ENCODE measurements around the gene CHRD.
A peak's percentile ranks its signal among the peaks of the same experiment; 100 is the strongest.

CHRD gene

DNA sequence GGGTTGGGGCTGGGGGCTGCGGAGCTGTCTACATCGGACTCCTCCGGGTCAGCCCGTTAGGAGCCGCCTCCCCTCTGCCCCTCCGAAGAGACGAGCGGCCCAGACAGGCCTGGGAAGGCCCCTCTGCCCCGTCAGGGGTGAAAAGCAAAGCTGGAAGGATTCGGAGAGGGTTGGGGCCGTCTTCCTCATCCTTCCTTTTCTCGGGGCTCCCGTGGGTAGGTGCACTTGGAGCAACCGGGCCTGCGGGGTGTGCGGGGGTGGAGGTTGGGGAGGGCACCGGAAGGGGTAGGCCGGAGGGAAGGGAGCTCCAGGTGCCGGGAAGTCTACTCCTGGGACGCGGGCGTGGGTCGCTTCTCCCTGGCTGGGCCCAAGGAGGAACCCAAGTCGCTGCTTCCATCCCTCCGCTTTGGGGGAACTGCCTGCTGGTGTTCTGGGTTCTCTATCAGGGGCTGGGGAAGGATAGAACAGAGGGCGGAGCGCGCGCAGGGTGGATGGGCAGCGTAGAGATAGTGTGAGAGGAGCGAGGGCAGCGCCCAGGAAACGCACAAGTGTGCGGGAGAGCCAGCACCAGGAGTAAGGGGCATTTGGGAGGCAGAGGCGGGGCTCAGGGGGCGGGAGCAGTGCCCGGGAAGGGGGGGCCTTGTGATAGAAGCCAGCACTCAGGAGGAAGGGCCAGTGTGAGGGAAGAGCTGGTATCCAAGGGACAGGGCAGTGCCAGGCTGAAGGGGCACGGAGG is 17.8 kb upstream of the CHRD start:
- peak; percentile 17 for DNase-seq

GRCh38 chr3:184362668-184363546 is 16.9 kb upstream of the CHRD start:
- DNase-seq: peak; percentile 96

DNA sequence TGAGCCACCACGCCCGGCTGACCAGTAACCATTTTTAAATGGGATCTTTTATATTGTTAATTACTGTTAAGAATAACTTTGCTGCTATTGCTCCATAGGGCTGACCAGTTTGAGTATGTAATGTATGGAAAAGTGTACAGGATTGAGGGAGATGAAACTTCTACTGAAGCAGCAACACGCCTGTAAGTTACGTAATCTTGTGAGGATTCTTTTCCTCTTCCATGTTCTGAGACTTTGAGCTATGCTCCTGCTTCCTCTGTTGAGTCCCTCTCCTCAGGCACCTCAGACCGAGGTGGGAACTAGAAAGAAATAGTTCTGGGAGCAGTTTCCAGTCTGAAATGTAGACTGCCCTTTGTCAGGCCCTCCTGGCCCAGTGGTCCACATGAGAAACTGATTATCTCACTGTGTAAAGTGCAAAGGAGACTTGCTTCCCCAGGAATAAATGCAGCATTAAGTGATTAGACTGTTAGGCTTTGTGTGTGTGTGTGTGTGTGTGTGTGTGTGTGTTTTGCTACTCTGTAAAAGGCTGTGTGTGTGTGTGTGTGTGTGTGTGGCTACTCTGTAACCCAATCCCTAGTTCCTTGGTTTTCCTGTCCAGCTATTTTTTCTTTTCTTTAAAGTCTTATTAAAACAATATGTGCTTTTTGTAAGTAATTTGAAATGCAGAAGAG is 13.1 kb upstream of the CHRD start:
- DNase-seq: no peak

DNA sequence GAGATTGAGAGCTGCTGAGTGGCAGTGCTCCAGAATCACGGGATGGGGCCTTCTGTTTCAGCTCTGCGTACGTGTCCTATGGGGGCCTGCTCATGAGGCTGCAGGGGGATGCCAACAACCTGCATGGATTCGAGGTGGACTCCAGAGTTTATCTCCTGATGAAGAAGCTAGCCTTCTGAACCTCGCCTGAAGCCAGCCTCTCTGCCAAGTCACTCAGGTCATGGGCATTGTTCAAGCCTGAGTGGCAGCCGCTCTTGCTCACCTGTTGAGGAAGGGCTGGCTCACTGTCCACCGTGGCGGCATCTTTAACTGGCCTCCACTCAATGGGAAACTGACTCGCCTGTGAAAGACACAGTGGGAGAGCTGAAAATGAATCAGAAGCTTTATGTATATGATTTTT is 11.7 kb upstream of the CHRD start:
- no peak for DNase-seq

DNA sequence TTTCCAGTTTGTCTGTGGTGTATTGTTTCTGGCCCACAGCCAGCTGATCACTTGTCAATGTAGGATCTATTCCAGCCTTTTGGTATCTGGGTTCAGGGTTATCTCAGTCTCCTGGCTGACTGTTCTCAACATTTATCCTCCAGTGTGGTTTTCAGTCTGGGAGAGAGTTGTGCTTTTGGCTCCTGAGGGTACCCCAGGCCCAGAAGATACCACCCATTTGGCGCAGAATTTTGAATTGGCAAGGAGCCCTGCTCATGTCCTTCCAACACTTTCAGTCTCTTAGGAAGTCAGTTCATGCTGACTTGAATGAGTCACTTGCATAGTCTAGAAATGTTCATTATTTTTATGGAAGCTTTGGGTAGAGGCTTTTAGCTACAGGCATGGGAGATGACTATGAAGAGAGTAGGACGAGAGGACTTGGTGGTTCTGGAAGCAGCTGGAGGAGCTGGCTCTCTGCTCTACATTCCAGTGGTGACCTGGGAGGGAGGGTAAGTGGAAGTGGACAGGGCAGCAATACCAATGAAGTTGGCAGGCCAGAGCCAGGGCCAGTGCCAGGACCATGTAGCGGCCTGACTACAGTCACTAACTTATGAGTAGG is 11.2 kb upstream of the CHRD start:
- no peak for DNase-seq

GRCh38 chr3:184371570-184372018 is 8.3 kb upstream of the CHRD start:
- DNase-seq: peak; percentile 81

DNA sequence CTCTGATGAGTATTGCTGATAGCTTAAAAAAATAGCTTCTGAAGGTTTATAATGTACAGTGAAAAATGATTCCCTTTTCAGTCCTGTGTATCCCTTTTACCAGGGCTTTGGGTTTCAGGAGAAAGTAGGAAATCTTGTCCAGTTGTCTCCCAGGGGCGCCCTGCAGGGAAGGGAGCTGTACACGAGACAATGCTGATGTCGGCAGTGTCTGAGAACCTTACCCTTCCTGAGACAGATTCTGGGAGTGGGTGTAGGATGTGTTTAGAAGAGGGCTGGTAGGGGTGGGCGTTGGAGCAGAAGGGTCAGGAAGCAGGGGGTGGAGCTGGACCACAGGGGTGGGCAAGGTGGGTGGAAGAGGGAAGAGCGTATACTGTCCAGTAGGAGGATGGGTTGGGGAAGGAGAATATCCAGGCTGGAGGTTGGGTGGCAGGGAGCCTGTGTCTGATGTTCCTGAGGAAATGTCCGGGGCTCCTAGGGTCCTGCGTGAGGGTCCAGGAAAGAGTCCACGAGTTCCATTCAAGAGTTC is 7.5 kb upstream of the CHRD start:
- DNase-seq: no peak

GRCh38 chr3:184372911-184373310 is 6.9 kb upstream of the CHRD start:
- DNase-seq: no peak

- no peak for DNase-seq
Measured at GRCh38 chr3:184373422-184373821, 6.4 kb upstream of the CHRD start.

GRCh38 chr3:184375747-184376461 is 4.0 kb upstream of the CHRD start:
- no peak for DNase-seq

DNA sequence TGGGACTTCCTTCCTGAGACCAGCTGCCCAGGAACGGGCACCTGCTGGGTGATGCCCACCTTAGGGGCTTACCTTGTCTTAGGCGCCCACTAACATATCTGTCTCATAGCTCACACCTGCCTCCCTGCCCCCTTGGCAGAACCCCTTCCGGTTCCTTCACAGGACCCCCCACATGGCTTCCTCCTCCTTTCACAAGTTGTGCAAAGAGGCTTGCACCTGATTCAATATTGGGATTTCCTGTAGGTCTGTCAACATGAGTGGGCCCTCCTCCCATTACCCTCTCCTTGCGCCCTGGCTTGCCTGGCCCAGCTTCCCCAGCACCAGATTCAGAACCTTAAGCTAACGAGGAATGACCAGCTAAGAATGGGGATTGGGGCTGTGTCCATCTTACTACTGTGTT is 2.5 kb upstream of the CHRD start:
- no peak for DNase-seq

DNA sequence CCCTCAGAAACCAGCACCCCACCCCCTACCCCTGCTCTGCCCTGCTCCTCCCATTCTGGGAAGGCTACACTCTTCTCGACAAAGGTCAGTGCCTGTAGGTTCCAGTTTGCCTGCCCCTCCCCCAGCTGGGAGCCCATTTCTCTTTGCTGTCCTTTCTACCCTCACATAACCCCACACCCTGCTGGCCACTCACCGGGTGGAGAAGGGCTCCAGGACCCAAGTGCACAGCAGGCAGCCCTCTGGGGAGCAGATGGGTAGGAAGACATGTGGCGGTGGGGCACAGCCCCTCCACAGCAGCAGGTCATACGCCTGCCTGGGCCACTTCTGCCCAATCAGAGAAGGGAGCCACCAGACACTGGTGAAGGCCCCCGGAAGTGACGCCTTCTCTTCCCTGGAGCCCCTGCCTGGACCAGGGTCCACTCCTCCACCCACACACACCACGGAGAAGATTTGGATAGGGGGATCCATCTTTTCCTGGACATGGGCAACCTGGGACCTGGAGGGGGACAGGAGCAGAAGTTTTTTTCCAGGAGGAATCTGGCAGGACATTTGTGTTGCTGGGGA is 1.9 kb upstream of the CHRD start, which contains the start of gene THPO:
Gene THPO (minus strand): TSS at position 326 of the 564 bp plus-strand sequence. CDS start 1,948 bp downstream, outside the sequence.
- no peak for DNase-seq

DNA sequence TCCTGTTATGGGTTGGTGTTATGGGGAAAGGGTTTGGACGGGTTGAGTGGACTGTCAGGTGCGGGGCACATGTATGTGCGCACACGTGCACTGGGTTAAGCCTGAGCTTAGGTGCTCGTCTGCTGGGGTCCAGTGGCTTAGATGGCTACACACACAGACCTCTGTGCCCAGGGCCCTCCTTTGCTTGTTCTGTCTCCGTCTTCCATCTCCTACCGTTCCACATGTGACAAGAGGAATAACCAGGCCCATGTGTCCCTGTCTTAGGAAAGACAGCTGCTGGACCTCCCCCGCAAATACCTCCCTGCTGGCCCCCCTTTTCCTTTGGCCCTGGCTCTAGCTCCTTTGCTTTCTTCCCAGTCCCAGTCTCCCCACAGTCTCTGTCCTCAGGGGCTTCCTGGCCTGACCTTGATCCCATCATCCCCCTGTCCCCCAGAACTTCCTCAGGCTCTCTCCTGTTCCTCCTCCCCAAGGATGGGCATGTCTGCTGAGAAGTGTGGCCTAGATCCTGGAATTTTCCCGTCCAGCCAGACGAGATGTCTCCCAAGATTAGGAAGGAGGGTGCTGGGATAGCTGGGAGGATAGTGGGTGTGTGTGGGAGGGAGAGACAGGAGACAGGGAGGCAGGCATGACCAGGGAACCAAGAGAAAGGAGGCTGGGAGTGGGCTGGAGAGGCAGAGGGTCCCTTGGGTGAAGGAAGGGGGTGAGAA is 1.1 kb upstream of the CHRD start:
- no peak for DNase-seq

- DNase-seq: peak; percentile 35
Measured at GRCh38 chr3:184380185-184380626, 352 bp downstream of the CHRD start.

DNA sequence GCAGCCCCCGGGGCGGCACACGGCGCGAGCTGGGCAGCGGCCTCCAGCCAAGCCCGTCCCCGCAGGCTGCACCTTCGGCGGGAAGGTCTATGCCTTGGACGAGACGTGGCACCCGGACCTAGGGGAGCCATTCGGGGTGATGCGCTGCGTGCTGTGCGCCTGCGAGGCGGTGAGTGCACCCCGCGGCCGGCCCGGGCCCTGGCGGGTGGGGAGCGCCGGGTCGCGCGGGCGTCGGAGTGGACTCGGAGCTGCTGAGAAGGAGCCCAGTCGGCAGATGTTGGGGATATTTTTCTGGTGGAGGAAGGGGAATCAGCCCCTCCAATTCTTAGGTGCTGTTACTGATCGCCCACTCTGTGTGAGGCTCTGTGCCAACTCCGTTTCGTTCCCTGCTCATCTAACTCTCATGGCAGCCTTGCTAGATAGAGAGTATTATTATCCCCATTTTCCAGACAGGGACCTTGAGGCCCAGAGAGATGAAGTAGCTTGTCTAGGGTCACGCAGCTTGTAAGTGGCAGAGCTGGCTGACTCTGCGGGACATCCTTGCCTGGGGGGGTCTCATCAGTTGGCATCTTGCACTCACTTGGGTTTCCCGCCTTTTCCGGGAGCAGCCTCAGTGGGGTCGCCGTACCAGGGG is 890 bp downstream of the CHRD start:
- DNase-seq: no peak

DNA sequence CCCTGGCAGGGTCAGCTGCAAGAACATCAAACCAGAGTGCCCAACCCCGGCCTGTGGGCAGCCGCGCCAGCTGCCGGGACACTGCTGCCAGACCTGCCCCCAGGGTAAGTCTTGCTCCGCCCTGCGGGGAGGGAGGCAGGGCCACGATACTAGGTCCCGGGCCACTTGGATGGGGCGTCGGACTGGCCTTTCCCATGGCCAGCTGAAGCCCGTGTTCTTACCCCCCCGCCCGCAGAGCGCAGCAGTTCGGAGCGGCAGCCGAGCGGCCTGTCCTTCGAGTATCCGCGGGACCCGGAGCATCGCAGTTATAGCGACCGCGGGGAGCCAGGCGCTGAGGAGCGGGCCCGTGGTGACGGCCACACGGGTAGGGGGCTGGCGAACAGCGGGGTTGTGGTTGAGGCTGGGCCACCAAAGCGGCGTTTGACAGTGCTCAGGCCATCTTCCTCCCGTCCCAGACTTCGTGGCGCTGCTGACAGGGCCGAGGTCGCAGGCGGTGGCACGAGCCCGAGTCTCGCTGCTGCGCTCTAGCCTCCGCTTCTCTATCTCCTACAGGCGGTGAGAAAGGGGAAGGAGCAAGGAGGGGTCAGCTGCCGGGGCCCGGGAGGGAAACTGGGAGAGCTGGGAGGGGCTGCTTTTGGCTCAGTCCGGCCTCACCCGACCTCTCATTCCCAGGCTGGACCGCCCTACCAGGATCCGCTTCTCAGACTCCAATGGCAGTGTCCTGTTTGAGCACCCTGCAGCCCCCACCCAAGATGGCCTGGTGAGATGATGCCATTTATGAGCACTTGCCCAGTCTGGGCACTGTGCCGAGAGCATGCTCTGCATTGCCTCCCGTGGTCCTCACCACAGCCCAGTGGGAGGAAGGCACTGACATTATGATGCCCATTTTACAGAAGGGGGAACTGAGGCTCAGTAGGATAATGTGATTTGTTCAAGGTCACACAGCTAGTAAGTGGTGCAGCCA is 1.7 kb downstream of the CHRD start:
- peak; percentile 50 for DNase-seq

- no peak for DNase-seq
Measured at GRCh38 chr3:184382326-184383032, 2.6 kb downstream of the CHRD start.

GRCh38 chr3:184383033-184383740 is 3.3 kb downstream of the CHRD start:
- DNase-seq: no peak
